ENCODE data around the gene TTC32. TPM values are rescaled to one million over a fixed set of nuclear protein-coding genes. Genes with fewer than 3 reads are reported as not detected.
"Not testable (repeated sequence)": the region's sequence is repeated elsewhere in the genome, so short reads cannot be mapped to it uniquely, and the experiment has no call there.

TTC32 gene
- total RNA-seq, 2 experiments from 2014 or later: 14.2 to 17.3 TPM

GRCh38 chr2:19897623-19898245 is 4.0 kb downstream of the TTC32 start:
- intact Hi-C loops (cut with micrococcal nuclease): no loop called here
- CTCF ChIA-PET: no interaction called here
- no peaks in the 10 kb centered on the region for H3K9me3 Mint-ChIP-seq
- H3K36me3 Mint-ChIP-seq: peaks cover 7% of the 10 kb centered on the region
- no peak overlapping the region for H3K27ac Mint-ChIP-seq
- peaks cover 56% of the 10 kb centered on the region for H3K4me1 Mint-ChIP-seq (ENCODE audit: low read depth)
- POLR2A ChIA-PET: no interaction called here
- H3K27me3 Mint-ChIP-seq: no peaks in the 10 kb centered on the region
- no peak overlapping the region for H3K4me3 Mint-ChIP-seq
- DNase-seq: no peak

- CTCF ChIA-PET: interaction anchor here (2.4 kb wide), 1 partner anchor 32 kb away, joined by 7 read pairs; no protein-coding TSS in a partner anchor
- Mint-ChIP-seq H3K36me3 (peaks cover 7% of the 10 kb centered on the region), H3K27ac (no peak overlapping the region), H3K4me3 (no peak overlapping the region), H3K4me1 (ENCODE audit: low read depth) (peaks cover 61% of the 10 kb centered on the region), H3K27me3 (no peaks in the 10 kb centered on the region), H3K9me3 (no peaks in the 10 kb centered on the region)
- intact Hi-C loops (cut with micrococcal nuclease): no loop called here
- no peak for DNase-seq
- POLR2A ChIA-PET: interaction anchor here (0.7 kb wide), 1 partner anchor 77 kb away, joined by 3 read pairs; no protein-coding TSS in a partner anchor
Observed at GRCh38 chr2:19895535-19895934, 6.2 kb downstream of the TTC32 start.

GRCh38 chr2:19894134-19894792 is 7.5 kb downstream of the TTC32 start:
- no peak overlapping the region for H3K27ac Mint-ChIP-seq
- H3K27me3 Mint-ChIP-seq: no peaks in the 10 kb centered on the region
- POLR2A ChIA-PET: no interaction called here
- CTCF ChIA-PET: interaction anchor here (2.4 kb wide), 1 partner anchor 31 kb away, joined by 7 read pairs; no protein-coding TSS in a partner anchor
- intact Hi-C loops (cut with micrococcal nuclease): loop anchor here (1.0 kb wide), 1 partner anchor 9 kb away; no protein-coding TSS in a partner anchor
- H3K9me3 Mint-ChIP-seq: no peaks in the 10 kb centered on the region
- H3K4me1 Mint-ChIP-seq (ENCODE audit: low read depth): peaks cover 56% of the 10 kb centered on the region
- no peak overlapping the region for H3K4me3 Mint-ChIP-seq
- H3K36me3 Mint-ChIP-seq: peaks cover 7% of the 10 kb centered on the region
- DNase-seq: no peak

- ChIA-PET CTCF (interaction anchor here (2.4 kb wide), 1 partner anchor 30 kb away, joined by 7 read pairs; no protein-coding TSS in a partner anchor), POLR2A (no interaction called here)
- H3K27ac Mint-ChIP-seq: no peak overlapping the region
- H3K36me3 Mint-ChIP-seq: peaks cover 5% of the 10 kb centered on the region
- no peak for DNase-seq
- H3K9me3 Mint-ChIP-seq: no peaks in the 10 kb centered on the region
- intact Hi-C loops (cut with micrococcal nuclease): loop anchor here (1.0 kb wide), 1 partner anchor 10 kb away; no protein-coding TSS in a partner anchor
- H3K4me3 Mint-ChIP-seq: no peak overlapping the region
- peaks cover 53% of the 10 kb centered on the region for H3K4me1 Mint-ChIP-seq (ENCODE audit: low read depth)
- H3K27me3 Mint-ChIP-seq: no peaks in the 10 kb centered on the region
Observed at GRCh38 chr2:19893520-19894133, 8.2 kb downstream of the TTC32 start.

GRCh38 chr2:19891971-19892370 is 9.8 kb downstream of the TTC32 start:
- DNase-seq; intact Hi-C loops (cut with micrococcal nuclease); H3K4me3 Mint-ChIP-seq; H3K36me3 Mint-ChIP-seq; CTCF ChIA-PET; H3K9me3 Mint-ChIP-seq; POLR2A ChIA-PET; H3K27me3 Mint-ChIP-seq; H3K27ac Mint-ChIP-seq: not testable (repeated sequence)
- H3K4me1 Mint-ChIP-seq (ENCODE audit: low read depth): peaks cover 41% of the 10 kb centered on the region

- Mint-ChIP-seq H3K4me1 (ENCODE audit: low read depth) (peaks cover 30% of the 10 kb centered on the region), H3K36me3 (no peaks in the 10 kb centered on the region), H3K4me3 (no peak overlapping the region), H3K27me3 (no peaks in the 10 kb centered on the region), H3K9me3 (no peaks in the 10 kb centered on the region), H3K27ac (no peak overlapping the region)
- intact Hi-C loops (cut with micrococcal nuclease): no loop called here
- POLR2A ChIA-PET: no interaction called here
- DNase-seq: no peak
- CTCF ChIA-PET: no interaction called here
Observed at GRCh38 chr2:19890104-19890503, 11.7 kb downstream of the TTC32 start.

GRCh38 chr2:19888831-19889230 is 13.0 kb downstream of the TTC32 start:
- POLR2A ChIA-PET: no interaction called here

GRCh38 chr2:19887510-19887909 is 14.3 kb downstream of the TTC32 start:
- intact Hi-C loops (cut with micrococcal nuclease): no loop called here
- Mint-ChIP-seq H3K4me3 (no peak overlapping the region), H3K9me3 (no peaks in the 10 kb centered on the region), H3K27ac (no peak overlapping the region), H3K4me1 (ENCODE audit: low read depth) (peaks cover 12% of the 10 kb centered on the region), H3K36me3 (no peaks in the 10 kb centered on the region), H3K27me3 (no peaks in the 10 kb centered on the region)
- no peak for DNase-seq
- CTCF ChIA-PET: interaction anchor here (0.6 to 0.7 kb wide), 2 partner anchors 309 to 1372 kb away, joined by 3 to 4 read pairs; no protein-coding TSS in a partner anchor
- POLR2A ChIA-PET: no interaction called here

More at GRCh38 chr2:19888831-19889230, 13.0 kb downstream of the TTC32 start:
- no peaks in the 10 kb centered on the region for H3K9me3 Mint-ChIP-seq
- no peaks in the 10 kb centered on the region for H3K36me3 Mint-ChIP-seq
- no peaks in the 10 kb centered on the region for H3K27me3 Mint-ChIP-seq
- peaks cover 19% of the 10 kb centered on the region for H3K4me1 Mint-ChIP-seq (ENCODE audit: low read depth)
- no peak for DNase-seq
- intact Hi-C loops (cut with micrococcal nuclease): no loop called here
- CTCF ChIA-PET: no interaction called here
- H3K4me3 Mint-ChIP-seq: no peak overlapping the region
- no peak overlapping the region for H3K27ac Mint-ChIP-seq

GRCh38 chr2:19886261-19886660 is 15.5 kb downstream of the TTC32 start:
- intact Hi-C loops (cut with micrococcal nuclease): no loop called here
- no peak for DNase-seq
- ChIA-PET CTCF (no interaction called here), POLR2A (no interaction called here)
- H3K27me3 Mint-ChIP-seq: no peaks in the 10 kb centered on the region
- H3K27ac Mint-ChIP-seq: no peak overlapping the region
- no peaks in the 10 kb centered on the region for H3K9me3 Mint-ChIP-seq
- H3K4me1 Mint-ChIP-seq (ENCODE audit: low read depth): peaks cover 6% of the 10 kb centered on the region
- no peaks in the 10 kb centered on the region for H3K36me3 Mint-ChIP-seq
- no peak overlapping the region for H3K4me3 Mint-ChIP-seq

- DNase-seq: no peak
- intact Hi-C loops (cut with micrococcal nuclease): no loop called here
- Mint-ChIP-seq H3K4me3 (no peak overlapping the region), H3K27me3 (no peaks in the 10 kb centered on the region), H3K27ac (no peak overlapping the region), H3K4me1 (ENCODE audit: low read depth) (peaks cover 6% of the 10 kb centered on the region), H3K36me3 (no peaks in the 10 kb centered on the region), H3K9me3 (no peaks in the 10 kb centered on the region)
- ChIA-PET CTCF (no interaction called here), POLR2A (no interaction called here)
Observed at GRCh38 chr2:19885791-19886190, 16.0 kb downstream of the TTC32 start.

GRCh38 chr2:19883971-19884720 is 17.6 kb downstream of the TTC32 start:
- CTCF ChIA-PET: no interaction called here
- peaks cover 1% of the 10 kb centered on the region for H3K4me1 Mint-ChIP-seq (ENCODE audit: low read depth)

GRCh38 chr2:19883486-19883885 is 18.3 kb downstream of the TTC32 start:
- Mint-ChIP-seq H3K9me3 (no peaks in the 10 kb centered on the region), H3K27ac (no peak overlapping the region), H3K4me1 (ENCODE audit: low read depth) (no peaks in the 10 kb centered on the region), H3K4me3 (no peak overlapping the region), H3K36me3 (no peaks in the 10 kb centered on the region), H3K27me3 (no peaks in the 10 kb centered on the region)
- ChIA-PET CTCF (no interaction called here), POLR2A (no interaction called here)
- DNase-seq: no peak
- intact Hi-C loops (cut with micrococcal nuclease): no loop called here

More at GRCh38 chr2:19883971-19884720, 17.6 kb downstream of the TTC32 start:
- intact Hi-C loops (cut with micrococcal nuclease): no loop called here
- Mint-ChIP-seq H3K9me3 (no peaks in the 10 kb centered on the region), H3K4me3 (no peak overlapping the region), H3K27ac (no peak overlapping the region), H3K27me3 (no peaks in the 10 kb centered on the region), H3K36me3 (no peaks in the 10 kb centered on the region)
- DNase-seq: no peak
- POLR2A ChIA-PET: no interaction called here

All from activated CD4-positive, alpha-beta memory T cell treated with anti-CD3 and anti-CD28 coated beads for 36 hours (primary cell).